Mucosa of descending colon (tissue), 3 donors: Measurements from ENCODE around the gene ROBO2. TPM values are rescaled to one million over a fixed set of nuclear protein-coding genes. Genes with fewer than 3 reads are reported as not detected.

ENCODE experiments used
- ATAC-seq: fragments of 200-7000 bp; cut with Tn5 transposase; one replicate; pipeline ENCODE4 v1.9.1; 2020; ENCODE audit warnings: mild to moderate bottlenecking, moderate library complexity
- DNase-seq, 3 donors: peaks; one replicate each; pipeline ENCODE4 v3.0.0-alpha.2; 2020
- H3K36me3 ChIP-seq: fragments of 200-600 bp; one replicate; pipeline ENCODE4 v1.8.0; 2021; ENCODE audit warnings: low read depth, mild to moderate bottlenecking
- H3K4me1 ChIP-seq: fragments of 200-600 bp; one replicate; pipeline ENCODE4 v1.8.0; 2021; ENCODE audit warnings: low read depth, mild to moderate bottlenecking
- H3K4me3 ChIP-seq: fragments of 200-600 bp; one replicate; pipeline ENCODE4 v1.8.0; 2021; ENCODE audit warnings: mild to moderate bottlenecking
- H3K9me3 ChIP-seq: fragments of 200-600 bp; one replicate; pipeline ENCODE4 v1.8.0; 2021; ENCODE audit warnings: mild to moderate bottlenecking
- CTCF ChIP-seq: fragments of 200-600 bp; IDR thresholded peaks from one replicate; pipeline ENCODE4 v1.8.0; 2022; ENCODE audit warnings: antibody characterized with exemption, mild to moderate bottlenecking
- intact Hi-C, 2 donors: fragments of 100-400 bp; cut with DNase I in 1 of 2; cut with micrococcal nuclease in 1 of 2; formaldehyde crosslinking; loops; one replicate each; pipeline versions ENCODE4 v1.11.0 to v1.11.1; 2022; cut with DNase I, micrococcal nuclease
- total RNA-seq, 3 donors: library from RNA; stranded (reverse); fragmentation: NEBNext Ultra II Directional in 2 of 3; extraction: Animal tissue kit (Norgen Biotek cat#: 25700) in 2 of 3; gene quantifications; one replicate each; pipeline versions ENCODE4 v1.2.1 to v1.2.4, GENCODE V29; 2021 to 2023
- donor health status: DM: no; HTN: no; CAD: no; lungs with moderate emphysema.
- donor health status: DM: no; HTN: no; CAD: no.
- donor health status: DM: no; HTN: yes; CAD: no.

ROBO2 gene
- total RNA-seq, 3 donors from 2014 or later = 1.3 to 2.1 (median 1.4) TPM

GRCh38 chr3:77281721-77282120 is 241.8 kb downstream of the ROBO2 start:
- intact Hi-C loops = no loop called here
- TF ChIP-seq CTCF = no peak
- H3K9me3 ChIP-seq = no peaks in the 10 kb centered on the region
- no peaks in the 10 kb centered on the region for H3K4me1 ChIP-seq
- no peak overlapping the region for H3K4me3 ChIP-seq
- ATAC-seq (no peak), DNase-seq (no peak)
- H3K36me3 ChIP-seq = no peaks in the 10 kb centered on the region

- intact Hi-C loops = no loop called here
- DNase-seq (no peak), ATAC-seq (no peak)
- H3K4me3 ChIP-seq = no peak overlapping the region
- no peak for TF ChIP-seq CTCF
- H3K36me3 ChIP-seq = no peaks in the 10 kb centered on the region
- H3K4me1 ChIP-seq = no peaks in the 10 kb centered on the region
- H3K9me3 ChIP-seq = no peaks in the 10 kb centered on the region
These were observed 243.2 kb downstream of the ROBO2 start for GRCh38 chr3:77283108-77283507.

GRCh38 chr3:77288348-77288747 is 248.4 kb downstream of the ROBO2 start:
- H3K4me3 ChIP-seq = no peak overlapping the region
- DNase-seq (no peak), ATAC-seq (no peak)
- no peaks in the 10 kb centered on the region for H3K4me1 ChIP-seq
- intact Hi-C loops = no loop called here
- no peak for TF ChIP-seq CTCF
- H3K36me3 ChIP-seq = no peaks in the 10 kb centered on the region
- H3K9me3 ChIP-seq = no peaks in the 10 kb centered on the region

DNA sequence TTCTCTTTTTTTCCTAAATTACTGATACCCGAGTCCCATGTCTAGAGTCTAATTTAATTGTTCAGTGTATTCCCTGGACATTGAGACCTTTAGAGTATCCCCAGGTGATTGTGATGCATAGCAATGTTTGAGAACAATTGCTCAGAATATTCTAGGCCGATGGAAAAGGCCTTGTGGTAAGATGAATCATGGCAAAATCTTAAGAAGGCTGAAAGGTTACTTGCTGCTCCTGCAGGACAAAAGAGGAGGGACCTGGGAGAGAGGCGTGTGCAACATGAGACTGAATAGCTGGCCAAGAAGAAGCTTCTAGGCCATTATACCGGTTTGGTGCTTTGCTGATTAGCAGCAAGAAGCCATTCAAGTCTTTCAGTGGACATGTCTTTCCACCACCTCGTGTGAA is 256.6 kb downstream of the ROBO2 start:
- H3K4me1 ChIP-seq = no peaks in the 10 kb centered on the region
- H3K4me3 ChIP-seq = no peak overlapping the region
- no peak for DNase-seq
- intact Hi-C loops = no loop called here
- no peak for TF ChIP-seq CTCF
- no peak for ATAC-seq
- H3K36me3 ChIP-seq = no peaks in the 10 kb centered on the region
- H3K9me3 ChIP-seq = no peaks in the 10 kb centered on the region

DNA sequence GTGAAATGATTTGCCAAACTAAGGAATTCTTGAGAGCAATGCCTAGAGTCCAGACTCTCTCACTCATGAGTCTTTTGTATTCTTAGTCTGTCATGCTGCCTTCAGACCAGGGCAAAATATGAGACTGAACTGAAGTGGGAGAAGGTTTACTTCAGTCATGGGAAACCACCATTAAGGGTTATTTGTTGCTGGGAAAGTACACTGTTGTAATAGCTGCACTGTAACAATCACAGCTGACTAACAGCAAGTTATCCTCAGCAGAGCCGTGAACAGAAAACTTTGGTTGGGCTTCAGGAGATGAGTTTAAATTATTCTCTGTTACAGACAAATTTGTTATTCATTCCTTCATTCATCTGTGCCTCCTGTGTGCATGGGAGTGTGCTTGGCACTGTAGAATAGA is 258.5 kb downstream of the ROBO2 start:
- intact Hi-C loops = no loop called here

More for the DNA sequence above, 258.5 kb downstream of the ROBO2 start:
- H3K9me3 ChIP-seq = no peaks in the 10 kb centered on the region
- no peak for DNase-seq
- ATAC-seq = no peak
- H3K36me3 ChIP-seq = no peaks in the 10 kb centered on the region
- H3K4me1 ChIP-seq = no peaks in the 10 kb centered on the region
- no peak for TF ChIP-seq CTCF
- no peak overlapping the region for H3K4me3 ChIP-seq
